IPS-NIHi7 (cell line): ENCODE measurements around the gene USP12.
"Not testable (repeated sequence)": the region's sequence is repeated elsewhere in the genome, so short reads cannot be mapped to it uniquely, and the experiment has no call there.

Experiments used
- DNase-seq: peaks from one replicate; pipeline ENCODE4 v3.0.0; 2012; ENCODE audit warnings: mixed read lengths; ENCODE audit errors: extremely low spot score

USP12 gene

DNA sequence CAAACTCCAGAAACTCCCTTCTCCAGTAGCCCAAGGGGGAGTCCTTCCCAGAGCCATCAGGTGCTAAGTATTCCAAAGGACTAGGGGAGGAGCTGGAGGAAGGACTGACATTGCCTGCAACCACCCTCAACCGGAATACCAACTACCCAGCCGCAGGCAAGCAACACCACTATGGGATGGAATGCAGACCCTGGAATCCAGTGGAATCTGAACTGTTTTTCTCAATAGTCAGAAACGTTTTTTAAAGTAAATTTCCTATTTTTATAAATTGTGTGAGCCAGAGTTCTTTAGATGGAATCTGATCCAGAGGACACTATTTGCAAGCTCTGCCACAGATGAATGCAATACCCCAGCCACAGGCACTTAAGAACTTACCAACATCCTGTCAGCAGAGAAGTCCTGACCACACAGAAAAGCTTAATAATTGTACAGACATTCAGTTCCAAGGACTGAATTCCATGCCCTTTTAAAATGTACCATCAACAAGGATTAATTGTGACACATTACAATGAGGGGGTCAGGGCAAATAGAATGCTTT, 92.1 kb downstream of the USP12 start:
- peak; percentile 73 for DNase-seq

DNA sequence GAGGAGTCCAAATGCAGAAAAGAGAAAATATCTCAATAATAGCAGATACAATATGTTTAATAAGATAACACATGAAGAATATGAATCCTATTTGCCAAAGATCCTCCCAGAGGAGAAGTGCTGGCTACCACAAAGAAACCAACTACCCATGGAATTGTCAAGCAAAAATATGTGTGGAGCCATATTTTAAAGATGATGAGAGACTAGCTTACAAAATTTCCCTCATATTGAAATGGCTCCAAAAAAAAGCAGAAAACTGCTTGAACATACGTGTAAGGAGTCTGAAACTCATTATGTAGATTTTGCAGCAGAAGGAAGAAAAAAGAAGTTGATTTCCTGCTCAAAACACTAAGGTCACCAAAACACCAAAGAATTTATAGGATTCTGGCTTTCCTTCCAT, 94.2 kb downstream of the USP12 start:
- no peak for DNase-seq

DNA sequence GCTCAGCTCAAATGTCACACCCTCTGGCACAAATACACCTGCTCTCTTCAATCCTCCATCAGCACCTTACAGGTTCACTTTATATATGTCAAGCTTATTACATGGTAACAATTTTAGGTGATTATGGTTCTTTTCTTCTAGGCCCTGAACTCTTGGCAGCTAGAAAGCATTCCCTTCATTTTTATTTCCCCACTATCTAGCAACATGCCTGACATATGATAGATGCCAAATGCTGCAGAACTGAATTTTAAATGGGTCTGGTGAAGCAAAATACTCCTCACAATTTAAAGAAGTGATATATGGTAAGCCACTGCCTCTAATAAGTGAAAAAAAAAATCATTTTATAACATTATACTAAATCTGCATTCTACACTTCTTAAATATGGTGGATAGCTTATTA, 95.2 kb downstream of the USP12 start:
- no peak for DNase-seq

DNA sequence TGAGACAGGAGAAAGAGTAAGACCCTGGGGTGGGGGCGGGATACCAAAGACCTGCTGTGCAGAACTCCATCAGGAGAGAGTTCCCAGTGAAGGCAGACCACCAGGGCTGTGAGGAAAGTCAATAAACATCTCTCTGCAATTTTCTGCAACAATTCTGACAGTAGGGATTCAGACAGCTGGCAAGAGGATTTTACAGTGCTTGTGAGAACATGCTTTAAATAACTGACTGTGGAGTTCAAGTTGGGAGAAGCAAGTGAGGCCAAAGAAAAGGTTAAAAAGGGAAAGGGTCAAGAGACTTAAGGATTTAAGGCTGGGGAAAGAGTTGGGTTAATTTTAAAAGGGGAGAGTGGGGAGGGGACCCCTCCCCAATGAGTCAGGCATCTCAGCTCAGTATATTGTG, 98.4 kb downstream of the USP12 start:
- no peak for DNase-seq

DNA sequence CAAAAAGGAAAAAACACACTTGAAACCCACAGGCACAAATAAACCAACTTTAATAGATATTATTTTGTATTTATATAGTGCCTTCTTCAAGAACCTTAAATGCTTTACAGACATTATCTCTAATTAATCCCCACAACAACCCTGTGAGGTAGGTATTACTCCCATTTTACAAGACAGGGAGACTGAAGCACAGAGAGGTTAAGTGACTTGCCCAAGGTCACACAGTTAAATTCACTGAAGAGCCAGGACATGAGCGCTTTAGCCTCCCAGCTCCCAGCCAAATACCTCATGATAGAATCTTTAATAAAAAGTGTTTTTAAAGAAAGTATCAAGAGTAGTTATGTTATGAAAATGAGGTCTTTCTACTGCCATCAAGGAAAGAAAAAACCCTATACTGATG, 105.5 kb downstream of the USP12 start:
- DNase-seq, result not testable (repeated sequence)

DNA sequence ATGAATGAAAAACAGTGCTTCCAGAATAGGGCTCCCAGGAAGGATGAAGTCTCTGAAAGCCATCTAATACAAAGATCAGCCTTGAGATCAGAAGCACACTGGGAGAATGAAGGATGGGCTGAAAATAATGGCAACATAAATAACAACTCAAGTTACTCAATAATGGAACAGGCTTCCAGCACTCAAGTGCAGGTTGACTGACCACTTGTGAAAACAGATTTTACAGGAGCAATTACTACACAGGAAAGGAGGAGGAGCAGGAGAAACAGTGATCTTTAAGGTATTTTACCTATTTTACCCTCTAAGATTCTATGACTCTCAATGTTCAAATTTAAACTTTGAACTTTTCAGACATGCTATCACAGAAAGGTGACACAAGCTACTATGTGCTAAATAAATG, 106.0 kb downstream of the USP12 start:
- no peak for DNase-seq

DNA sequence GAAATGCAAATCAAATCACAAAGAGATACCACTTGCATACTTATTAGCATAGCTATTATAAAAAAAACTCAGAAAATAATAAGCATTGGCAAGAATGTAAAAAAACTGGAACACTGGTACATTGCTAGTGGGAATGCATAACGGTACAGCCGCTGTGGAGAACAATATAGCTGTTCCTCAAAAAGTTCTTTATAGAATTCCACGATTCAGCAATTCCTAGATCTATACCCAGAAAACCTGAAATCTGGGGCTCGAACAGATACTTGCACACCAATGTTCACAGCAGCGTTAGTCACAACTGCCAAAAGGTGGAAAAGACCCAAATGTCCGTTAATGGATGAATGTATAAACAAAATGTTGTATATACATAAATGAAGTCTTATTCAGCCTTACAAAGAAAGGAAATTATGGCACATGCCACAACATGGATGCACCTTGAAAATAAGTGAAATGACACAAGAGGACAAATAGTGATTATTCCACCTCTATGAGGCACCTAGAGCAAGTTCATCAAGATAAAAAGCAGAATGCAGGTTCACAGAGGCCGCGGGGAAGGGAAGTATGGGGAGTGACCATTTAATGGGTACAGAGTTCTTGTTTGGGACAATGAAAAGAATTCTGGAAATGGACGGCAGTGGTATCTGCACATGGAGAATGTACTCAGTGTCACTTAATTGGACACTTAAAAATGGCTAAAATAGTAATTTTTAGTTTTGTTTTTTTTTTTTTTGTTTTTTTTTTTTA, 107.2 kb downstream of the USP12 start:
- no peak for DNase-seq

DNA sequence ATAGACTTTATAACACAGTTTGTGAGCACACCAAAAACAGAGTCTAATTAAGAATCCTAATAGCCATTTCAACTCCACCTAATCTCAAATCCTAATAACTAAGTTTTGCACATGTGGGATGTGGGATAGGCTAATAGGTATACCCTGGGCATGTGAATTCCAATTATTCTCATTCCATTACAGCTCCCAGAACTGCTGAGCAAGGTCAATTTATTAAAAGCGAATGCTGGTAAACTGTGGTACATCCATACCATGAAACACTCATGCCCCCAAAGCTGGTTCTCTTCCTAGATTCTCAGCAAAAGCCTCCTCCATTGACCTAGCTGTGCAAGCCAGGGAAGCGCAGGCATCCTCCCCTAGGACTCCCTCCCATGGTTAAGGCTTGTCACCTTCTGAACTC, 113.8 kb downstream of the USP12 start:
- DNase-seq, result no peak

DNA sequence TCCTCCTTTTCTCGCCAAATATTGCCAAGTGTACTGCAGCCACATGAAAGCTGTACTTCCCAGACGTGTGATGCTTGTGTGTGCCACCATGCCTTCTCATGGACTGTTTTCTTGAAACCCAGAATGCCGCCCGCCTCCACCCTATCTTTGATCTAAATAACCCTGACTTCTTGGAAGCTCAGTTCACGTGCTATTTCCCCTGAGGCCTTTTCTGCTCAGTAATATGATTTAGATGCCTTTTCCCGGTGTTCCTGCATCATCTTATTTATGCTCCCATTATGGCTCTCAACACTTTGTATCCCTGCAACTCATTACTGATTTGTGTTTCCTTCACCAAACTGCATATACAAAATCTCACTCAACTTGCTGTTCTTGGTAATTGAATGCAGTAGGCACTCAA, 116.1 kb downstream of the USP12 start:
- DNase-seq, result no peak

DNA sequence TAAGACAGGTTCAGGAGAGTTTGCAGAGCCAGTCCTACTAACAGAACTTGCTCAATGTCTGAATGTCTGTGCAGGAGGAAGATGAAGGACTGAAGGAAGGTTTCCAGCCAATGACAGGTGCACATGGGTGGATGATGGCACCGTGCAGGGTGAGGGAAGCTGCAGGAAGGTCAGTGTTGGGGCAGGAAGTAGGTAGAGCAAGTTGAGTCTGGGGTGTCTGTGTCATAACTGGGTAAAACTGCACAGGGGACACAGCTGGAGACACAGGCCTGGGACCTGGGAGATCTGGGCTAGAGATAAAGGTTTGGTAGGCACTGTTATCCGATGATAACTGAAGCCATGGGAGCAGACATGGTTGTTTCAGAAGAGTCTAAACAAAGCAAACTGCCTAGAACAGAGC, 116.9 kb downstream of the USP12 start:
- DNase-seq, result no peak

DNA sequence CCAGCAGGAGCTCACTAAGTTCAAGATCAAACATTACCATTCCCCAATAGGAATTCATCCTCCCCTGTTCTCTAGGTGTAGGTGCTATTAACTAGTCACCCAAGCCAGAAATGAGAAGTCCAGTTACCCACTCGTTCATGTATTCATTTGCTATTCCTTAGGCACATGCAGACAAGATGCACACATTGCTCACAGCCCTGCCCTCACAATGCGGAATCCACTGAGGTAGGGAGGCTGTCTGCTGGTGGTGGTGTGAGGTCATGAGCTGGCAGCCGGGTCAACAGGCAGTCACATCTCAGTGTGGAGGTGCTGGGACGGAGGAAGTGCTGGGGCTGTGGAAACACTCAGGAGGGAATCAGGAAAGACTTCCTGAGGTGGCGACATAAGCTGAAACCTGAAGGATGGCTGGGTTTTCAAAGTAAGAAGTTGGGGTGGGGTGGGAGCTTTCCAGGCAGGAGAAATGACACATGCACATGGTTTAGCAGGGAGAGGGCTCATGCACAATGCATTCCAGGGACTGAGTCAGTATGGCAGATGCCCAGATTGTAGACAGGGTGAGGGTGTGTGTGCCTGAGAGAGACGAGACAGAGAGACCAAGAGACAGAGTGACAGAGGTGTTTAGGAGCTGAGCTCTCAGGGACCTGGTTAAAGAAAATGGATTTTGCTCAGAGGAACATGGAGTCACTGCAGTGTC, 117.6 kb downstream of the USP12 start:
- DNase-seq, result no peak

DNA sequence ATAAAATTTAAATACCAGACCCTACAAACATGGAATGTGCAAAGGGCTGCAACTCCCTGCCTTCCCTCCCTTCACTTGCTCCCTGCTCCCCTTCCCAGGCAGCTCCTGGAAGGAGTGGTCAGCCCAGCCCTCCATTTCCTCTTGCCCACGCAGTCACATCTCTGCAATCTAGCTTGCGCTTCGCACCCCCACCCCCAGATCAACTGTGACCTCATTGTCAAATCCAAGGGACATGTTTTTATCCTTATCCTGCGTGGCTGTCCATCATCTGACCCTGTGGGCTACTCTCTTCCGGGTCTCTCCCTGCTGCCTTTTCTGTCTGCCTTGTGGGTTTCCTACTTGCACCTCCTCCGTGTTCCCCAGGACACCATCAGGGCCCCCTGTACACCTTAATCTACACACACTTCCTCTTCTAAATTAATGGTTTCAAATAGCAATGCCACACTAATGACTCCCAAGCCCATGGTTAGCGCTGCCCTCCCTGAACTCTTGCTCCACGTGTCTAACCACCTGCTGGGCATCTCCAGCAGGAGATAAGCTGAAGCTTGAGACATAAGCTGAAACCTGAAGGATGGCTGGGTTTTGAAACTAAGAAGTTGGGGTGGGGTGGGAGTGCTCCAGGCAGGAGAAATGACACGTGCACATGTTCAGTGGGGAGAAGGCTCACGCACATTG, 118.3 kb downstream of the USP12 start:
- no peak for DNase-seq

DNA sequence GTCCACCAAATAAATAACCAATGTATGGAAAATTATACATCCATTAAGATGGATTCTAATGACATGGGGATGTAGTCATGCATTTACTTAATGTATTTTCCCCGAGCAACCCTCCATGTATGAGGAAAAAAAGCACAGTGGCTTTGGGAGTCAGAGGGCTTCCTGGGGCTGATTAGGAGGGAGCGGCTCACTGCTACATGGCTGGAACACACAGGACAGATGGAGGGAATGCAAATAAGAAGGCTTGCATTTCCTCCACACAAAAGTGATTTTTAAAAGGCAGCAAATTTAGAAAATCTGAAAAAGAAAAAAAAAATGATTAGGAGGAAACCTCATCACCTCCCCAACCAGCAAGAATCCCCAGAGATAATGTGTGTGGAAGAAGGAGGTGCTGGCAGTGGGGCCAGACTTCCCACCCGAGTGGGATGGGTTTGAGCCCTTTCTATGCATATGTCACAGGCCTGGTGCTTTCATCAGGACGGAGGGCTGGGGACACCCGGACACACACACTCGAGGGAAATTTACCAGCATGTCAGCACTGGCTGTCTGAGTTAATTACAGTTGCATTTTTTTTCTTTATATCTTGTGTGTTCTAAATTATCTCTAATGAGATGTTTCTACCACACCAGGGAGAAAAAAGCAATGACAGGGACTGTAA, 118.9 kb downstream of the USP12 start:
- DNase-seq, result no peak

DNA sequence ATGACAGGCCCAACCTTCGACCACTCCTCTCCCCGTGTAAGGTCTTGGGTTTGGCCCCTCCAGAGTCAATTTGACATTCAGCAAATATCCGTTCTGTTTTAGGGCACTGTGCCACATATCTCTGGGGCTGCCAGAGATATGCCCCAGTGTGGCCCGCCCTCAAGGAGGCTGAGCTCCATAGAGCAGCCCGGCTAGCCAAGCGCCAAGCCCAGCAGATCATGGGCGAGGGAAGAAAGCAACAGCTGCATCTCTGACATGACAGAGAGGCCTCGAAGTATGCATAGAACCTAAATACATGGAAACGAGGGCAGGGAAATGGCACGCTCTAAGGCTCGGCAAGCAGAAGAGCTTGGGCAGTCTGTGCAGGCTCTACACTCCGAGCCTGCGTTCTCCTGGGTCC, 124.5 kb downstream of the USP12 start:
- no peak for DNase-seq

DNA sequence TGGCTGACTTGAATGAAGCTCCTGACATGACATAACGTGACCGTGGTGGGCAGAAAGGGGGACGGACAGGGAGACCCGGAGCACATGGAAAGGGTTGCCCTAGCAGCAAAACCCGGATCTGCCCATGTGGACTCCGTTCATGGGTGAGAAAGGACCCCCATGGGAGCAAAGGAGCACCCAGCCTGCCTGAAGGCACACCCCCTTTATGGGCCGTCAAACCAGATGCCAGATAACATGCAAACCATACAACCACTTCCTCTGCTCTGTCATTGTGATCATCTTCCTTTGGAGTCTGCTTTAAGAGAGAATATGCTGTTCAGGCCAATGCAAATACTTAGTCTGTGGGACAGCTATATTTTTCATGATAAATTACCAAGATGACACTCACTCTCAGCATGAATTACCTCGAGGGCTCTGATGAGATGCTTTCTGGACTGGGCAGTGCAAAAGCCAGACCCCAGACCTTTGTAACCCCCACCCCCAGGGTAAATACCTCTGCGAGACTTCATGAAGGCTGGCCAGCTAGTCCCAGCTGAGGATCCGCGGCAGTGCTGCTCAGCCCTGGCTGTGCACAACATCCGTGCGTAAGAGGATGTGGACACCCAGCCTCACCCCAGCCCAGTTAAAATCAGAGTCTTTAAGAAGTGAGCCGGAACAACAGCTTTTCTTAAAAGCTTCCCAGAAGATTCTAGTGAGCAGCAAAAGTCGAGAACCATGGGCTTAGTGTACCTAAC, 126.6 kb downstream of the USP12 start:
- no peak for DNase-seq

DNA sequence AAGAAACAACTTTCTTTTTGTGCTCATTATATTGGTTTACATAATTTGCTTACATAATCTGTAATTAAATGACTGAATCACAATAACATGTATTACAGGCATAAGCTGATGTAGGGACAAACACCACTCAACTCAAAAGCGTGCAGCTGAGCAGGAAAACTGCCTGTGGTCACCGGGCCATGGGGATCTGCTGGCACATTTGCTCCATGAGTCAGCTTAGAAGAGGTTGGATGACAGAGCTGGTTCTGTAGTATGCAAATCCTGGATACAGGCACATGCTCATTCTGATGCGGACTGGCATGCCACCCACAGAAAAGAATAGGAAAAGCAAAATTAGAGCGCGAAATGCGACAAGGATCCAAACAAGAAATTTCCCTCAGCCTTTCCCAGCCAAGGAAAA, 128.6 kb downstream of the USP12 start:
- peak; percentile 48 for DNase-seq

DNA sequence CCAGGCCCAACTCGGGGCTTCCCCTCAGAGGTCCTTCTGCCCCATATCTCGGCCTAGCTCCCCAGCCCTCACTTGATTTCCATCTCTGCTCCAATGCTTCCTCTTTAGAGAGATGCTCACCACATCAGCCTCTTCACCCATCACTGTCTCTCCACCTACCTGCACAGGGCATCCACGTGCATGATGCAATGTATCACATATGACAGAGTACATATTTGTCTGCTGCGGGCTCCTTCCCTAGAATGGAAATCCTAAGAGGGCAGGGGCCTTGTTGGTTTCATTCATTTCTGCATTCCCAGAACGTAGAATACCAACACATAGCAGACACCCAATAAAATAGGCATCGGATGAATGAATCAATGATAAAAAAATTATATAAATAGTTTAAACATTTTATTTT, 130.3 kb downstream of the USP12 start:
- no peak for DNase-seq

DNA sequence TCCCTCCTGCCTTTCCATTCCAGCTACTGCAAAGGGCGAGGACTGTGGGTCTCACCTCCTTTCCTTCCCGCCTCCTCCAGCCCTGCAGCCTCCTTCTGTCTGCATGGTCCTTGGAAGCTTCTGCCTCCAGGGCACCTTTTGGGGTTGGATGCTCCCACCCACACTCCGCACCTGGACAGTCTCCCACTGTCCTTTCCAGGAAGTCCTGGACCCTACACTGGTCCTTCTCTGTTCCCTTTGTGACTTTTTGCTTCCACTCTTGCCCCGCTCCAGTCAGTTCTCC, 130.8 kb downstream of the USP12 start:
- no peak for DNase-seq

DNA sequence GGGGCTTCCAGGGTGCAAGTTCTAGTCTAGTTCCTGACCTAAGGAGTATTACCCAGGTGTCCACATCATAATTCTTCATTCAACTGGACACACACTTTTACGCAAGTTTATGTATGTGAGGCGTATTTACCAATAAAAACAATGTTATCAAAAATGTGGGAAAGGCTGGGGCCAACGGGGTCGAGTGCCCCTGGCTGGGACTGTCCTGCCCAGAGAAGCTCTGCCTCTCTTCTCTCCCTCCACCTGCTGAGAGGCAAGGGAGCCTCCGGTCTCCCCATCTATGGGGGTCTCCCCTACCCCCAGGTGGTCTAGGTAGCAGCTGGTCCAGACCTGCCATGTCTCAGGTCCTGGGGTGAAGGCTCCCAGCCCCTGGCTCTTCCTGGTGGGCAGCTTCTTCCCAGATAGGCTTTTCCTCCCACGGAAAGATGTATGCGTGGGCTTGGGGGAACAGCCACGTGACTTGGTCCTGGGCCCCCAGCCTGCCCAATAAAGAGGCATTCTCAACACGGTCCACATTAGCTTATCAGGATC, 132.4 kb downstream of the USP12 start:
- DNase-seq, result no peak

DNA sequence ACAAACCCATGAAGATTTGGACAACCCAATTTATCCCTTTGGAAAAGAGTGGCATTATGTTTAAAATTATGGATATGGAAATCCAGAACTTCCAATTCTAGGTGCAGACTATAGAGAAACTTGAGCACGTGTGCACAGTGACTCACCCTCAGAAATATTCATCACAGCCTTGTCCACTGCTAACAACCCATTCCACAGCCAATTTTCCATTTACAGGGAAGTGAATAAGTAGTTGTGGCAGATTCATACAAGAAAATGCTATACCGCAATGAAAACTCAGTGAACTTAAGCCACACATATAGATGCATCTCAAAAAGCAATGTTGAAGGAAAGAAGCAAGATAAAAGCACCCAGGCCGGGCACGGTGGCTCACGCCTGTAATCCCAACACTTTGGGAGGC, 133.3 kb downstream of the USP12 start:
- no peak for DNase-seq

DNA sequence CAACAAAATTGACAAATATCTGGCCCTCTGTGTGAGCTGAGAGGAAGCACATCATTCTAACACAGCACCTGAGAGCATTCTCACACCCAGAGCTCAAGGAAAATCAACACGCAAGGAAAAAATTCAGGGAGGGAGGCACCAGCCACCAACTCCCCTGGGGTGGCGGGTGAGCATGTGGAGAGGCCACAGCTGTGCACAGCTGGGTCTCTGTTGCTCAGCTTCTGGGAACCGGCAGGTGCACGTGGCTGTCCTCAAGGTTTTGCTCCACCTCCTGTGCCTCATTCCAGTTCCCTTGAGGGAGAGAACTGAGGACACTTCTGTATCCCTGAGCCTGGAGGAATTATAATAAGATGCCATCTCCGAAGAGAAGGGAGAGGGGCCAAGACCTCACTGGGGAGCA, 134.0 kb downstream of the USP12 start:
- DNase-seq, result no peak

DNA sequence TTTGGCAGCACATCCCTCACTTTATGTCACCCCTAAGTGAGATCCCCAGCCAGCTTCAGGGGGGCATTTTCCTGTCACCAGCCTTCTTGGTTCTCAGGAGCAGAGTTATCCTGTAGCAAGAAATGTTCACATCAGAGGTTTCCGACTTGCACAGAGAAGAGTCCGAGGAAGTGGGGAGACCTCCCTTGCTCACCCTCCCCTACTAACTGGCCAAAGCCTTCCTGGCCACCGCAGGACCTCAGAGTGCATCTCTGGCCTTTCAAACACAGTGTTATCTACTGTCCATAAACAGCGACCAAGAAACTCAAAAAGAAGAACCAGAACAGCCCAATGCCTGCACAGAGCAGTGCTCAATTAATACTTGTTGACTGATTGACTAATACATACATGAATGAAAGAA, 134.4 kb downstream of the USP12 start:
- no peak for DNase-seq
